Esophagus muscularis mucosa (tissue), 4 donors: ENCODE data around the gene PAPLN. TPM values are rescaled to one million over a fixed set of nuclear protein-coding genes. Genes with fewer than 3 reads are reported as not detected.

Experiments used
- DNase-seq: peaks from one replicate; pipeline ENCODE4 v3.0.0-alpha.2; 2017; ENCODE audit errors: extremely low spot score
- H3K27ac ChIP-seq, 4 donors: fragments of 200-600 bp; sonication (generic); replicated peaks in 1 of 4; 1 replicate in 3 of 4; 2 replicates in 1 of 4; pipeline ENCODE4 v1.5.1; 2016 to 2019; ENCODE audit warnings: mild to moderate bottlenecking in 1 of 4
- H3K27me3 ChIP-seq, 4 donors: fragments of 200-600 bp; sonication (generic); one replicate each; pipeline versions ENCODE4 v1.5.1 to v1.6.0; 2016 to 2019
- H3K36me3 ChIP-seq, 4 donors: fragments of 200-600 bp; sonication (generic); one replicate each; pipeline ENCODE4 v1.5.1; 2016 to 2019
- H3K4me1 ChIP-seq, 4 donors: fragments of 200-600 bp; sonication (generic); one replicate each; pipeline ENCODE4 v1.5.1; 2016 to 2019
- H3K4me3 ChIP-seq, 4 donors: fragments of 200-600 bp; sonication (generic); 1 replicate in 2 of 4; 2 replicates in 2 of 4; pipeline ENCODE4 v1.5.1; 2016 to 2019; ENCODE audit warnings: mild to moderate bottlenecking in 4 of 4, moderate library complexity in 1 of 4
- H3K9me3 ChIP-seq, 4 donors: fragments of 200-600 bp; sonication (generic); 1 replicate in 3 of 4; 2 replicates in 1 of 4; pipeline ENCODE4 v1.5.1; 2016 to 2019
- CTCF ChIP-seq, 3 experiments: fragments of 200-600 bp in 2 of 3; fragments of 450-650 bp in 1 of 3; sonication (generic) in 2 of 3; IDR thresholded peaks; one replicate each; pipeline ENCODE4 v1.5.1; 2017 to 2019; ENCODE audit warnings: antibody characterized with exemption in 3 of 3, mild to moderate bottlenecking in 2 of 3, moderate library complexity in 1 of 3
- EP300 ChIP-seq: sonication (generic); formaldehyde crosslinking; IDR thresholded peaks from one replicate; pipeline ENCODE4 v1.6.1; 2017; ENCODE audit warnings: antibody characterized with exemption
- POLR2A ChIP-seq: fragments of 450-650 bp; IDR thresholded peaks from one replicate; pipeline ENCODE4 v1.6.1; 2017; ENCODE audit warnings: antibody characterized with exemption, moderate library complexity, mild to moderate bottlenecking, low read depth
- POLR2AphosphoS5 ChIP-seq, 2 donors: sonication (generic); formaldehyde crosslinking; IDR thresholded peaks; one replicate each; pipeline ENCODE4 v1.6.1; 2017; ENCODE audit warnings: antibody characterized with exemption in 2 of 2
- WGBS: methylation state at CpG from one replicate; pipeline ENCODE4 v1.1.5; 2018; 5-methylcytosine and 5-hydroxymethylcytosine counted together
- intact Hi-C: fragments of 100-400 bp; cut with DNase I; formaldehyde crosslinking; loops from one replicate; pipeline ENCODE4 v1.15.1; 2023
- total RNA-seq, 4 donors: library from RNA; depleted of rRNA; stranded (reverse); fragments of >200 nt; gene quantifications; one replicate each; pipeline versions ENCODE4 v1.1.0 to v1.2.1, GENCODE V29; 2016

Gene PAPLN
- total RNA-seq, 4 donors from 2014 or later, result 12.0 to 43.5 (median 24.1) TPM

GRCh38 chr14:73258076-73258475 lies 20.8 kb downstream of the PAPLN start:
- intact Hi-C loops, result no loop called here
- no peak for DNase-seq
- Histone ChIP-seq H3K4me3 (no peak overlapping the region), H3K27ac (no peak overlapping the region), H3K36me3 (peaks cover 0 to 68% (median 24%) of the 10 kb centered on the region in 4 donors), H3K4me1 (no peaks in the 10 kb centered on the region), H3K27me3 (no peaks in the 10 kb centered on the region), H3K9me3 (no peaks in the 10 kb centered on the region)
- TF ChIP-seq POLR2AphosphoS5 (IDR thresholded peaks at IDR 0.05) (no peak), CTCF (IDR thresholded peaks at IDR 0.05) (no peak), EP300 (no peak), POLR2A (no peak)
- 94% methylated on average over 4 of the region's 4 CpGs for WGBS

- WGBS, result 94% methylated on average over 16 of the region's 20 CpGs
- Histone ChIP-seq H3K9me3 (no peaks in the 10 kb centered on the region), H3K36me3 (peaks cover 0 to 68% (median 25%) of the 10 kb centered on the region in 4 donors), H3K4me3 (no peak overlapping the region), H3K27ac (no peak overlapping the region), H3K27me3 (no peaks in the 10 kb centered on the region), H3K4me1 (no peaks in the 10 kb centered on the region)
- DNase-seq, result no peak
- intact Hi-C loops, result no loop called here
- TF ChIP-seq EP300 (no peak), POLR2AphosphoS5 (IDR thresholded peaks at IDR 0.05) (no peak), CTCF (IDR thresholded peaks at IDR 0.05) (no peak), POLR2A (no peak)
These were observed 21.7 kb downstream of the PAPLN start for GRCh38 chr14:73258845-73259611.

- intact Hi-C loops, result no loop called here
- no peak for TF ChIP-seq CTCF (IDR thresholded peaks at IDR 0.05)
- no peak for TF ChIP-seq POLR2AphosphoS5 (IDR thresholded peaks at IDR 0.05)
- TF ChIP-seq POLR2A, result no peak
- no peak for TF ChIP-seq EP300
These were observed 22.5 kb downstream of the PAPLN start for GRCh38 chr14:73259837-73260236.

GRCh38 chr14:73260574-73260973 lies 23.3 kb downstream of the PAPLN start:
- TF ChIP-seq POLR2A (no peak), EP300 (no peak), CTCF (IDR thresholded peaks at IDR 0.05) (no peak), POLR2AphosphoS5 (IDR thresholded peaks at IDR 0.05) (no peak)
- Histone ChIP-seq H3K36me3 (peaks cover 0 to 71% (median 26%) of the 10 kb centered on the region in 4 donors), H3K4me1 (no peaks in the 10 kb centered on the region), H3K4me3 (no peak overlapping the region), H3K9me3 (no peaks in the 10 kb centered on the region), H3K27me3 (no peaks in the 10 kb centered on the region), H3K27ac (no peak overlapping the region)
- intact Hi-C loops, result no loop called here
- WGBS, result 87% methylated on average over 9 of the region's 11 CpGs
- DNase-seq, result no peak

More at GRCh38 chr14:73259837-73260236, 22.5 kb downstream of the PAPLN start:
- H3K4me3 ChIP-seq, result no peak overlapping the region
- H3K27ac ChIP-seq, result no peak overlapping the region
- H3K9me3 ChIP-seq, result no peaks in the 10 kb centered on the region
- no peaks in the 10 kb centered on the region for H3K27me3 ChIP-seq
- 87% methylated on average over 7 of the region's 9 CpGs for WGBS
- peaks cover 0 to 71% (median 25%) of the 10 kb centered on the region in 4 donors for H3K36me3 ChIP-seq
- DNase-seq, result no peak
- H3K4me1 ChIP-seq, result no peaks in the 10 kb centered on the region
